Transverse colon (tissue), 4 donors: ENCODE measurements around the gene EID3. TPM values are rescaled to one million over a fixed set of nuclear protein-coding genes. Genes with fewer than 3 reads are reported as not detected.

Source experiments
- DNase-seq: peaks from one replicate; pipeline ENCODE4 v3.0.0-alpha.2; 2019
- H3K27ac ChIP-seq, 4 donors: fragments of 200-600 bp; sonication (generic); 2 replicates each; pipeline ENCODE4 v1.5.1; 2016 to 2018; ENCODE audit warnings: inconsistent platforms in 4 of 4
- H3K27me3 ChIP-seq: fragments of 200-600 bp; sonication (generic); 2 replicates; pipeline ENCODE4 v1.5.1; 2017; ENCODE audit warnings: inconsistent platforms
- H3K36me3 ChIP-seq, 4 donors: fragments of 200-600 bp; sonication (generic); 2 replicates each; pipeline ENCODE4 v1.5.1; 2017 to 2019; ENCODE audit warnings: inconsistent platforms in 4 of 4
- H3K4me1 ChIP-seq, 4 donors: fragments of 200-600 bp; sonication (generic); 2 replicates each; pipeline ENCODE4 v1.5.1; 2017 to 2020; ENCODE audit warnings: inconsistent platforms in 4 of 4
- H3K4me3 ChIP-seq, 4 donors: fragments of 200-600 bp; sonication (generic); 1 replicate in 1 of 4; 2 replicates in 3 of 4; pipeline versions ENCODE4 v1.5.1 to v1.6.1; 2017 to 2019; ENCODE audit warnings: inconsistent platforms in 4 of 4
- H3K9me3 ChIP-seq, 2 donors: fragments of 200-600 bp; sonication (generic); 2 replicates each; pipeline ENCODE4 v1.5.1; 2017 to 2019; ENCODE audit warnings: inconsistent platforms in 2 of 2
- EP300 ChIP-seq: sonication (generic); formaldehyde crosslinking; IDR thresholded peaks from one replicate; pipeline ENCODE4 v1.6.1; 2017; ENCODE audit warnings: antibody characterized with exemption, low read depth
- POLR2A ChIP-seq: fragments of 450-650 bp; IDR thresholded peaks from one replicate; pipeline ENCODE4 v1.6.1; 2016; ENCODE audit warnings: antibody characterized with exemption, mild to moderate bottlenecking, moderate library complexity
- POLR2AphosphoS5 ChIP-seq, 3 donors: sonication (generic); formaldehyde crosslinking; IDR thresholded peaks; one replicate each; pipeline ENCODE4 v1.6.1; 2016; ENCODE audit warnings: antibody characterized with exemption in 3 of 3
- WGBS, 2 donors: methylation state at CpG; one replicate each; pipeline ENCODE4 v1.1.5; 2018; ENCODE audit warnings: low coverage in 1 of 2; 5-methylcytosine and 5-hydroxymethylcytosine counted together
- in situ Hi-C, 4 donors: fragments of 200-750 bp; cut with MboI; loops; one replicate each; pipeline versions ENCODE4 v1.15.0 to v1.15.1; 2017; ENCODE audit warnings: low sequenced_read_pairs in 3 of 4, low pct_ligation_motif_present in 1 of 4, low pct_unique_long_range_greater_than_20kb in 1 of 4
- intact Hi-C: fragments of 100-400 bp; cut with DNase I; formaldehyde crosslinking; loops from one replicate; pipeline ENCODE4 v1.15.1; 2023; ENCODE audit warnings: low total_unique reads
- total RNA-seq, 4 donors: library from RNA; depleted of rRNA; stranded (reverse); fragments of >200 nt; gene quantifications; one replicate each; pipeline ENCODE4 v1.1.0, GENCODE V29; 2016
- TF ChIP-seq, protein P1 (sequence below), 5 experiments: fragments of 200-600 bp in 3 of 5; fragments of 450-650 bp in 2 of 5; sonication (generic) in 3 of 5; IDR thresholded peaks; 1 replicate in 2 of 5; 2 replicates in 3 of 5; pipeline ENCODE4 v1.5.1; 2016 to 2017; ENCODE audit warnings: antibody characterized with exemption in 5 of 5, inconsistent platforms in 3 of 5, mild to moderate bottlenecking in 2 of 5, moderate library complexity in 1 of 5

EID3 gene
- total RNA-seq, 4 donors from 2014 or later = 4.9 to 50.0 (median 14.3) TPM

DNA sequence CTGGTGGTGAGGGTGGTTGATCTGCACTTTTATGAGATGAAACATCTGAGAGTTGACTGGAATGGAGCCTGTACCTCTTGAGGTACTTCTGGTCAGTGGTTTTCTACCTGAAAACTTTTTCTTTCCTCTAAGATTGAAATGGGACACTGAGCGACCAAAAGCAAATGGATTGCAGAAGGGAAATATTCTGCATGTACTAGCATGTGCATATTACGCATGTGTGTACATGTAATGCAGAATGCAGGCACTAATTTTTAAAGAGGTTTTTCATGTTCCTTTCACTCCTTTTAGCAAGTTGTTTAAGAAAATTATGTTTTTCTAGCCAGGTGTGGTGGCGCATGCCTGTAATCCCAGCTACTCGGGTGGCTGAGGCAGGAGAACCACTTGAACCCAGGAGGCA is 28.7 kb upstream of the EID3 start:
- TF ChIP-seq EP300 = no peak
- TF ChIP-seq POLR2AphosphoS5 (IDR thresholded peaks at IDR 0.05) = no peak
- no peak for TF ChIP-seq POLR2A
- TF ChIP-seq, protein P1, sequence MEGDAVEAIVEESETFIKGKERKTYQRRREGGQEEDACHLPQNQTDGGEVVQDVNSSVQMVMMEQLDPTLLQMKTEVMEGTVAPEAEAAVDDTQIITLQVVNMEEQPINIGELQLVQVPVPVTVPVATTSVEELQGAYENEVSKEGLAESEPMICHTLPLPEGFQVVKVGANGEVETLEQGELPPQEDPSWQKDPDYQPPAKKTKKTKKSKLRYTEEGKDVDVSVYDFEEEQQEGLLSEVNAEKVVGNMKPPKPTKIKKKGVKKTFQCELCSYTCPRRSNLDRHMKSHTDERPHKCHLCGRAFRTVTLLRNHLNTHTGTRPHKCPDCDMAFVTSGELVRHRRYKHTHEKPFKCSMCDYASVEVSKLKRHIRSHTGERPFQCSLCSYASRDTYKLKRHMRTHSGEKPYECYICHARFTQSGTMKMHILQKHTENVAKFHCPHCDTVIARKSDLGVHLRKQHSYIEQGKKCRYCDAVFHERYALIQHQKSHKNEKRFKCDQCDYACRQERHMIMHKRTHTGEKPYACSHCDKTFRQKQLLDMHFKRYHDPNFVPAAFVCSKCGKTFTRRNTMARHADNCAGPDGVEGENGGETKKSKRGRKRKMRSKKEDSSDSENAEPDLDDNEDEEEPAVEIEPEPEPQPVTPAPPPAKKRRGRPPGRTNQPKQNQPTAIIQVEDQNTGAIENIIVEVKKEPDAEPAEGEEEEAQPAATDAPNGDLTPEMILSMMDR (IDR thresholded peaks at IDR 0.05) = no peak
- in situ Hi-C loops = loop anchor here in 1 of 4 donors (25.0 kb wide), 1 partner anchor 313 kb away; the partner anchor contains the start of gene TDG
- WGBS, 2 donors = 81 to 97% methylated on average over 2 to 4 of the region's 4 CpGs
- intact Hi-C loops = no loop called here
- DNase-seq = no peak
- Histone ChIP-seq H3K4me3 (no peak overlapping the region), H3K9me3 (no peaks in the 10 kb centered on the region), H3K36me3 (no peaks in the 10 kb centered on the region), H3K4me1 (peaks cover 0 to 17% (median 7%) of the 10 kb centered on the region in 4 donors), H3K27ac (no peak overlapping the region), H3K27me3 (no peaks in the 10 kb centered on the region)

DNA sequence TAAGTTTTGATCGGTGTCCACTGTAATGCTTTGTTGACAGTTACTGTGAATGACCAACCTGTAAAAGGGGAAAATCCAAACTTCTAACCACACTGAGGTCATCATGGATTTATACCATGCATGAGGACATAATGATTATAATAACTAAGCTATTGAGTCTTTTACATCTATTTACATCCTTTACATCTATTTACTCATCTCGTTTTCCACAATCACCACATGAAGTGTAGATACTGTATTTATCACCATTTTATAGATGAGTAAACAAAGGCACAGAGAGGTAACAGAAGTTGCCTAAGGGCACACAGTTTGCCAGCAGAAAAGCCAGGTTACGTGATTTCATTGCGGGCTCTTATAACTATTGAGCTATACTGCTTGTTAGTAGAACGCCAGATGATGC is 27.9 kb upstream of the EID3 start:
- Histone ChIP-seq H3K4me1 (peaks cover 0 to 17% (median 7%) of the 10 kb centered on the region in 4 donors), H3K27ac (peak overlapping the region in 3 of 4 donors; percentile 16 to 61 (median 25)), H3K4me3 (no peak overlapping the region), H3K36me3 (no peaks in the 10 kb centered on the region), H3K27me3 (no peaks in the 10 kb centered on the region), H3K9me3 (no peaks in the 10 kb centered on the region)
- DNase-seq = no peak
- no peak for TF ChIP-seq POLR2A
- TF ChIP-seq, protein P1 (IDR thresholded peaks at IDR 0.05) = no peak
- no peak for TF ChIP-seq POLR2AphosphoS5 (IDR thresholded peaks at IDR 0.05)
- no peak for TF ChIP-seq EP300
- 43 to 58% methylated on average over 4 to 5 of the region's 5 CpGs for WGBS, 2 donors
- intact Hi-C loops (no loop called here), in situ Hi-C loops (loop anchor here in 1 of 4 donors (25.0 kb wide), 1 partner anchor 313 kb away; the partner anchor contains the start of gene TDG)

DNA sequence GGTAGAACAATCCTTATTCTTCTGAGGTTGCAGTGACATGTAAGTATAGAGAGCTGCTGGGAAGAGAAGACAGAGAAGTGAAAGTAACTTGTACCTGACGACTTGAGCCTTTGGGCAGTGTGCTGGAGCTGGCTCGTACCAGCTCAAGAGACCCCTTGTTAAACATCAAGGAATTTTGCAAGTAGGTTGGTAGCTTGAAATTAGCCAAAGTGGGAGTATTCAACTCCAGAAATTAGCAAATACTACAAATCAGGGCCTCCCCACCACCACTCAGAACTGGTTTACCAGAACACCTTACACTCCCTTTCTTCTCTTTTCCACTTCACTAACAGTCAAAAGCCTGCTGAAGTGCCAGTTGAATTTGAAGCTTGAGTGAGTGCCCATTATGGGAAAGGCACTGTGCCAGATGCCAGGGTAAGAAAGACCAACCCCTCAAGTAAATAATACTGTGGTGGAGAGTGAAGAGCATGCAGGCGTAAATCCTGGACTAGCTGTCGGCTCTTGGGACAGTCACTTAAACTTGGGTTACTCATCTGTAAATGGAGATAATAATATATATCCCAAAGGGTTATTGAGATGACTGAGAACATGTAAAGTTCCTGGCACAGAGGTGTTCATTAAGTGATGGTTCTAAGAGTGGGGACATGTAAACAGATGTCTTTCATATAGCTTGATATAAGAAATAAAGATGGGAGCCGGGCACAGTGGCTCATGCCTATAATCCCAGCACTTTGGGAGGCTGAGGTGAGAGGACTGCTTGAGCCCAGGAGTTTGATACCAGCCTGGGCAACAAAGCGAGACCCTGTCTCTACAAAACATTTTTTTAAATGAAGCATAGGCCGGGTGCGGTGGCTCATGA is 27.0 kb upstream of the EID3 start:
- TF ChIP-seq EP300 = no peak
- TF ChIP-seq POLR2AphosphoS5 (IDR thresholded peaks at IDR 0.05) = no peak
- no peak for TF ChIP-seq POLR2A
- TF ChIP-seq, protein P1 (IDR thresholded peaks at IDR 0.05) = no peak
- Histone ChIP-seq H3K36me3 (no peaks in the 10 kb centered on the region), H3K27me3 (no peaks in the 10 kb centered on the region), H3K4me1 (peaks cover 0 to 17% (median 7%) of the 10 kb centered on the region in 4 donors), H3K27ac (peak overlapping the region; percentile 16 to 61 (median 41)), H3K4me3 (peak overlapping the region in 2 of 4 donors; percentile 9 to 16), H3K9me3 (no peaks in the 10 kb centered on the region)
- DNase-seq = no peak
- intact Hi-C loops (no loop called here), in situ Hi-C loops (loop anchor here in 1 of 4 donors (25.0 kb wide), 1 partner anchor 314 kb away; the partner anchor contains the start of gene TDG)
- 42 to 65% methylated on average over 4 to 8 of the region's 8 CpGs for WGBS, 2 donors

DNA sequence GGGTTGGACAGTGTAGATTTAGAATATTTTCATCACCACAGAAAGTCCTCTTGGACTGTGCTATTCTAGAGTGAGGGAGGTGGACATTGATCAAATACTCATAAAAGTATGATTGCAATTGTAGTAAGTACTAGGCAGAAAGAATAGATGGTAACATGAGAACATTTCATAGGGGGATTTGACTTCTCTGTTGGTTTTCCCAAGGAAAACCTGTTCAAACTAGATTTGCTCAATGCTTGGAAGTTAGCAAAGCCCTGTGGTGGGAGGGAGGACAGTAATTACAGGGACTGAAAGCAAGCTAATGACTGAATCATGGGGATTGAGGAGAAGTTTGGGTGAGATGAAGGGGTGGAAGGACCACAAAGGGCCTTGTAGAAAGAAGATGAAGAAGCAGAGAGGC is 24.4 kb upstream of the EID3 start:
- in situ Hi-C loops (loop anchor here in 1 of 4 donors (25.0 kb wide), 1 partner anchor 317 kb away; the partner anchor contains the start of gene TDG), intact Hi-C loops (no loop called here)
- Histone ChIP-seq H3K4me1 (peaks cover 0 to 17% (median 7%) of the 10 kb centered on the region in 4 donors), H3K27ac (no peak overlapping the region), H3K4me3 (no peak overlapping the region), H3K27me3 (no peaks in the 10 kb centered on the region), H3K9me3 (no peaks in the 10 kb centered on the region), H3K36me3 (no peaks in the 10 kb centered on the region)
- no peak for DNase-seq
- TF ChIP-seq, protein P1 (IDR thresholded peaks at IDR 0.05) = no peak
- TF ChIP-seq POLR2A (no peak), EP300 (no peak), POLR2AphosphoS5 (IDR thresholded peaks at IDR 0.05) (no peak)
